Testis (tissue), 3 donors: ENCODE data around the gene ARPC1A. TPM values are rescaled to one million over a fixed set of nuclear protein-coding genes. Genes with fewer than 3 reads are reported as not detected.

Experiments
- DNase-seq: peaks from one replicate; pipeline ENCODE4 v3.0.0-alpha.2; 2019
- H3K27ac ChIP-seq, 2 donors: fragments of 200-600 bp; sonication (generic); one replicate each; pipeline ENCODE4 v1.5.1; 2019
- H3K27me3 ChIP-seq: fragments of 200-600 bp; sonication (generic); one replicate; pipeline ENCODE4 v1.5.1; 2019
- H3K36me3 ChIP-seq: fragments of 200-600 bp; sonication (generic); one replicate; pipeline ENCODE4 v1.5.1; 2017; ENCODE audit warnings: low read depth; ENCODE audit errors: missing control alignments
- H3K4me1 ChIP-seq: fragments of 200-600 bp; sonication (generic); one replicate; pipeline ENCODE4 v1.5.1; 2019
- H3K4me3 ChIP-seq, 2 donors: fragments of 200-600 bp; sonication (generic); one replicate each; pipeline ENCODE4 v1.5.1; 2017 to 2019
- H3K9me3 ChIP-seq: fragments of 200-600 bp; sonication (generic); one replicate; pipeline ENCODE4 v1.5.1; 2017
- POLR2A ChIP-seq: fragments of 450-650 bp; IDR thresholded peaks from one replicate; pipeline ENCODE4 v1.6.1; 2017; ENCODE audit warnings: antibody characterized with exemption, mild to moderate bottlenecking, moderate library complexity
- WGBS, 2 donors: methylation state at CpG; one replicate each; pipeline ENCODE4 v1.1.5; 2018; 5-methylcytosine and 5-hydroxymethylcytosine counted together
- intact Hi-C: fragments of 100-400 bp; cut with DNase I; formaldehyde crosslinking; loops from one replicate; pipeline ENCODE4 v1.15.1; 2023; ENCODE audit warnings: low total_unique reads
- polyA plus RNA-seq: library from polyadenylated mRNA; stranded (reverse); fragments of 350-450 nt; fragmentation: Illumina TruSeq; extraction: RNeasy Lipid Tissue Mini Kit (QIAGEN cat#74804); gene quantifications from one replicate; pipeline ENCODE4 v1.2.3, GENCODE V29; 2014; ENCODE audit warnings: low read depth, low replicate concordance; ENCODE audit not compliant: insufficient read depth
- total RNA-seq, 2 donors: library from RNA; depleted of rRNA; stranded (reverse); fragments of >200 nt; gene quantifications; one replicate each; pipeline ENCODE4 v1.2.3, GENCODE V29; 2016
- TF ChIP-seq, protein P1 (sequence below), 3 experiments: fragments of 450-650 bp in 2 of 3; fragments of 200-600 bp in 1 of 3; sonication (generic) in 1 of 3; IDR thresholded peaks; one replicate each; pipeline ENCODE4 v1.5.1; 2016 to 2019; ENCODE audit warnings: antibody characterized with exemption in 3 of 3, mild to moderate bottlenecking in 2 of 3, moderate library complexity in 1 of 3

Gene ARPC1A
- total and polyA plus RNA-seq, 3 donors from 2014 or later: 91.8 to 120 (median 117) TPM

DNA sequence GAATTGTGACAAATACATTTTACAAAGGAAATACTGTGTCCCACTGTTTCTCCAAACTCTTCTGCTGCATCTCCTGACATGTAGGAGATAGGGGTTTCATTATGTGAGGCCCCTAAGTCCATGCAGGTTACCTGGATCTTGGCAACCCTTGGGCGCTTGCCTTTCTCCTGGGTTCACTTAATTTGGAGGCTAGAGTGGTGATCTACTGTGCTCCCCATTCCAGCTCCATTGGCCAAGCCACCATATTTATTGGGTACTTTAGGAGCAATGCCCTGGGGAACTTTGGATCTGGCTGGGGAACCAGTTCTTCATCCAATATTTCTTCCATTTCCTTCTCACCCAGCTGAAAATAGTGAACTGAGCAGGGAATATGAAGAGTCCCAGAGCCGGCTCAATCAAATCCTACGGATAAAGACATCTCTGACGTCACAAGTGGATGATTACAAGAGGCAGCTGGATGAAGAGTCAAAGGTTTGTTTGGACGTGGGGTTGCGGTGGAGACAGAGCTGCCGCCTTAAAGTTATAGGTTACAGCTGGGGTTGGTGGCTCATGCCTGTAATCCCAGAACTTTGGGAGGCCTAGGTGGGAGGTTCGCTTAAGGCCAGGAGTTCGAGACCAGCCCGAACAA is 34.6 kb upstream of the ARPC1A start:
- Histone ChIP-seq H3K9me3 (no peaks in the 10 kb centered on the region), H3K36me3 (no peaks in the 10 kb centered on the region), H3K4me3 (no peak overlapping the region), H3K4me1 (no peaks in the 10 kb centered on the region), H3K27ac (no peak overlapping the region), H3K27me3 (no peaks in the 10 kb centered on the region)
- intact Hi-C loops: no loop called here
- no peak for DNase-seq
- TF ChIP-seq, protein P1, sequence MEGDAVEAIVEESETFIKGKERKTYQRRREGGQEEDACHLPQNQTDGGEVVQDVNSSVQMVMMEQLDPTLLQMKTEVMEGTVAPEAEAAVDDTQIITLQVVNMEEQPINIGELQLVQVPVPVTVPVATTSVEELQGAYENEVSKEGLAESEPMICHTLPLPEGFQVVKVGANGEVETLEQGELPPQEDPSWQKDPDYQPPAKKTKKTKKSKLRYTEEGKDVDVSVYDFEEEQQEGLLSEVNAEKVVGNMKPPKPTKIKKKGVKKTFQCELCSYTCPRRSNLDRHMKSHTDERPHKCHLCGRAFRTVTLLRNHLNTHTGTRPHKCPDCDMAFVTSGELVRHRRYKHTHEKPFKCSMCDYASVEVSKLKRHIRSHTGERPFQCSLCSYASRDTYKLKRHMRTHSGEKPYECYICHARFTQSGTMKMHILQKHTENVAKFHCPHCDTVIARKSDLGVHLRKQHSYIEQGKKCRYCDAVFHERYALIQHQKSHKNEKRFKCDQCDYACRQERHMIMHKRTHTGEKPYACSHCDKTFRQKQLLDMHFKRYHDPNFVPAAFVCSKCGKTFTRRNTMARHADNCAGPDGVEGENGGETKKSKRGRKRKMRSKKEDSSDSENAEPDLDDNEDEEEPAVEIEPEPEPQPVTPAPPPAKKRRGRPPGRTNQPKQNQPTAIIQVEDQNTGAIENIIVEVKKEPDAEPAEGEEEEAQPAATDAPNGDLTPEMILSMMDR (IDR thresholded peaks at IDR 0.05): no peak
- TF ChIP-seq POLR2A: no peak
- WGBS, 2 donors: 76 to 84% methylated on average over 7 to 10 of the region's 10 CpGs

DNA sequence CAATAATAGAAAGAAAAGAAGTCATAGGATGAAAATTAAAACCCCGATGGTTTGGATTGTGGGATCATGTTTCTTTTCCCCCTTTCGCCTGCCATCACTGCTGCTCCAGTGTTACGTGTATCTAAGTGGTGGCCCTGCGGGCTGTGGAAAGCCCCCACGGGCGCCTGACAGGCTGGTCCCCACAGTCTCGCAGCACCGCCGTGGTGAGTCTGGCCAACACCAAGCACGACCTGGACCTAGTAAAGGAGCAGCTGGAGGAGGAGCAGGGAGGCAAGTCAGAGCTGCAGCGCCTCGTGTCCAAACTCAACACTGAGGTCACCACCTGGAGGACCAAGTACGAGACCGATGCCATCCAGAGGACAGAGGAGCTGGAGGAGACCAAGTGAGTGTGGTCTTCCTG is 33.6 kb upstream of the ARPC1A start:
- Histone ChIP-seq H3K4me3 (no peak overlapping the region), H3K27me3 (no peaks in the 10 kb centered on the region), H3K4me1 (no peaks in the 10 kb centered on the region), H3K36me3 (no peaks in the 10 kb centered on the region), H3K9me3 (no peaks in the 10 kb centered on the region), H3K27ac (no peak overlapping the region)
- TF ChIP-seq, protein P1 (IDR thresholded peaks at IDR 0.05): no peak
- TF ChIP-seq POLR2A: no peak
- intact Hi-C loops: no loop called here
- 85 to 91% methylated on average over 14 of the region's 14 CpGs for whole genome bisulfite sequencing, 2 donors
- DNase-seq: no peak

DNA sequence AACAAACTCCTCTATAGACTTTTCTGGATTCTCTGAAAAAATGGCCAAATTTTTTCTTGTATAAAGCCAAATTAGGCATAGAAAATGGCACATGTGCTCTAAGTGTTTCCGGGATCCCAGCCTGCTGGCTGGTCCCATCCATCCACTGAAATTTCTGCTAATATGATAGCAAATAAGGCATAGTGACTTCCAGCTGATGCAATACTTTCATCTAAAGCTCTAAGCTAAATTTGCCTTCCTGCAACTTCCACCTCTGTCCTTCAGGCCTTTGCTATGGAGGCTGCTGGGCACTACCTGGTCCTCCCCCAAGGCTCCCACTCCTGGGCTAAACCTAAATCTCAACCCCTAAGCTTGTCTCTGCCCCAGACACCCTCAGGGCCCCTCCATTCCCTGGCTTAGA is 32.5 kb upstream of the ARPC1A start:
- no peak for TF ChIP-seq POLR2A
- TF ChIP-seq, protein P1 (IDR thresholded peaks at IDR 0.05): no peak
- H3K9me3 ChIP-seq: no peaks in the 10 kb centered on the region
- no peaks in the 10 kb centered on the region for H3K4me1 ChIP-seq
- no peak overlapping the region for H3K4me3 ChIP-seq
- WGBS, 2 donors: 93 to 94% methylated on average over 1 of the region's 1 CpG
- no peak overlapping the region for H3K27ac ChIP-seq
- H3K27me3 ChIP-seq: no peaks in the 10 kb centered on the region
- H3K36me3 ChIP-seq: no peaks in the 10 kb centered on the region
- no peak for DNase-seq
- intact Hi-C loops: no loop called here

DNA sequence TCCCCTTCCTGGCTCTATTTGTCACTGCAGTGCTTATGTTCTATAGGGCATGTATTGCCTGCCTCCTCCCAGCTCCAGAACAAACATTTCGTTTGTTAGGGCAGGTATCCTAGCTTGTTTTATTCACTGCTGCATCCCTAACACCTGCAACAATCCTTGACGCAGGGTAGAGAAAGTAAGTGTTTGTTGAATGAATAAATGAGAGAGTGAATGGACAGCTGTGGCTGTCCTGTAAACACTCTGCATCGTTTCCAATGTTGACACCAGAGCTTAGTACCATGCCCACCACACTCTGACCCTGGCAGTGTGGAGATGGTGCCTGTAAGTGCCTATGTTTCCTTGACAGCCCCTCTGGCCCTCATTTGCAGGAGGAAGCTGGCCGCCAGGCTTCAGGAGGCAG is 32.0 kb upstream of the ARPC1A start:
- Histone ChIP-seq H3K9me3 (no peaks in the 10 kb centered on the region), H3K27me3 (no peaks in the 10 kb centered on the region), H3K4me3 (no peak overlapping the region), H3K36me3 (no peaks in the 10 kb centered on the region), H3K27ac (no peak overlapping the region), H3K4me1 (no peaks in the 10 kb centered on the region)
- DNase-seq: no peak
- 86 to 88% methylated on average over 4 of the region's 4 CpGs for WGBS, 2 donors
- no peak for TF ChIP-seq POLR2A
- TF ChIP-seq, protein P1 (IDR thresholded peaks at IDR 0.05): no peak
- intact Hi-C loops: no loop called here

DNA sequence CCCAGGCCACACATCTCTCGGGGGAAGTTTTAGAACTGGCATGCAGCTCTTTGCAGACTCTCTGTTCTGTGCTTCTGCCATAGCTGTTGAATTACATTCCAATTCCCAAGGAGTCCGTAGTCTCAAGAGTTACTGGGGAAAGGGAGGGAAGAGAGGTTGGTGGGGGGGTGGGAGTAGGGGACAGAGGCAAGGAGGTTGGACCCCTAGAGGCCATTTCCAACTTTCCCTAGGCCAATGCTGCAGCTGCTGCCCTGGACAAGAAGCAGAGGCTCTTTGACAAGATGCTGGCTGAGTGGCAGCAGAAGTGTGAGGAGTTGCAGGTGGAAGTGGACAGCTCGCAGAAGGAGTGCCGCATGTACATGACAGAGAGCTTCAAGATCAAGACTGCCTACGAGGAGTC is 29.2 kb upstream of the ARPC1A start:
- no peak overlapping the region for H3K27ac ChIP-seq
- H3K4me3 ChIP-seq: no peak overlapping the region
- 85 to 92% methylated on average over 5 of the region's 5 CpGs for WGBS, 2 donors
- no peaks in the 10 kb centered on the region for H3K4me1 ChIP-seq
- H3K9me3 ChIP-seq: no peaks in the 10 kb centered on the region
- H3K36me3 ChIP-seq: no peaks in the 10 kb centered on the region
- DNase-seq: no peak
- no peak for TF ChIP-seq POLR2A
- TF ChIP-seq, protein P1 (IDR thresholded peaks at IDR 0.05): no peak
- intact Hi-C loops: no loop called here
- no peaks in the 10 kb centered on the region for H3K27me3 ChIP-seq
